HCT116 (cell line): Measurements from ENCODE around the gene HAPSTR1. TPM values are rescaled to one million over a fixed set of nuclear protein-coding genes. Genes with fewer than 3 reads are reported as not detected.

Source experiments
- ATAC-seq: fragments of 200-7000 bp; cut with Tn5 transposase; 2 replicates; pipeline ENCODE4 v1.9.1; 2020; ENCODE audit warnings: mild to moderate bottlenecking, moderate library complexity
- BruUV-seq: library from RNA; stranded (reverse); fragments of 400-500 nt; replicated peaks from 2 replicates; lab custom pipeline; 2021; lab: Mats Ljungman, UMichigan
- CTCF ChIA-PET: fragments of 300-600 bp; sonication (Branson Sonifier 250); formaldehyde crosslinking; loops from one replicate; lab custom pipeline; 2021; ENCODE audit warnings: antibody characterized with exemption; lab: Charles Lee
- POLR2A ChIA-PET: fragments of 300-600, 350-600 bp; sonication (Branson Sonifier 250); formaldehyde crosslinking; loops from one replicate; lab custom pipeline; 2021; ENCODE audit warnings: antibody characterized with exemption; lab: Charles Lee
- RAD21 ChIA-PET, 2 experiments: fragments of 300-600 bp; sonication (Branson Sonifier 250); formaldehyde crosslinking; loops; one replicate each; lab custom pipeline; 2023; ENCODE audit warnings: low total read pairs in 2 of 2; ENCODE audit not compliant: uncharacterized antibody in 2 of 2, unreplicated experiment in 2 of 2, low non-redundant PET in 1 of 2; lab: Charles Lee
- DNase-seq: peaks from one replicate; pipeline ENCODE4 v3.0.0-alpha.2; 2010; ENCODE audit warnings: low read depth, low spot score
- H2AFZ ChIP-seq: fragments of 200-600 bp; shearing (Covaris generic), sonication (generic); 2 replicates; pipeline ENCODE4 v1.6.1; 2017; ENCODE audit warnings: low read depth, mixed run types, mixed read lengths, antibody characterized with exemption, low read length; ENCODE audit not compliant: poor library complexity, severe bottlenecking
- H3K27ac ChIP-seq: 2 replicates; pipeline ENCODE4 v1.5.1; 2012; ENCODE audit warnings: low read depth, low read length
- H3K27me3 ChIP-seq: fragments of 200-600 bp; sonication (generic); 2 replicates; pipeline ENCODE4 v1.6.1; 2016; ENCODE audit warnings: mixed run types, low read length, mixed read lengths; ENCODE audit not compliant: insufficient read depth
- H3K36me3 ChIP-seq, 2 experiments: fragments of 200-500 bp in 1 of 2; fragments of 200-600 bp in 1 of 2; sonication (Bioruptor generic) in 1 of 2; sonication (generic) in 1 of 2; 2 replicates each; pipeline versions ENCODE4 v1.5.1 to v1.6.1; 2014 to 2016; ENCODE audit warnings: low read length in 2 of 2, inconsistent platforms in 1 of 2, mixed read lengths in 1 of 2, mixed run types in 1 of 2; ENCODE audit not compliant: insufficient read depth in 2 of 2, control insufficient read depth in 1 of 2
- H3K4me1 ChIP-seq, 2 experiments: fragments of 200-600 bp in 1 of 2; sonication (generic) in 1 of 2; 2 replicates each; pipeline versions ENCODE4 v1.5.1 to v1.6.1; 2012 to 2017; ENCODE audit warnings: low read length in 2 of 2, inconsistent platforms in 1 of 2, mild to moderate bottlenecking in 1 of 2, mixed read lengths in 1 of 2, mixed run types in 1 of 2, moderate library complexity in 1 of 2; ENCODE audit not compliant: insufficient read depth in 2 of 2, control insufficient read depth in 1 of 2
- H3K4me2 ChIP-seq: fragments of 200-600 bp; sonication (generic); 2 replicates; pipeline ENCODE4 v1.6.1; 2017; ENCODE audit warnings: mixed run types, low read length, mixed read lengths
- H3K4me3 ChIP-seq, 2 experiments: fragments of 200-600 bp in 1 of 2; sonication (generic) in 1 of 2; replicated peaks in 1 of 2; 2 replicates each; pipeline ENCODE4 v1.5.1; 2011 to 2016; ENCODE audit warnings: low read length in 2 of 2, control low read depth in 1 of 2, low read depth in 1 of 2, mild to moderate bottlenecking in 1 of 2, mixed read lengths in 1 of 2, mixed run types in 1 of 2
- H3K79me2 ChIP-seq: fragments of 200-600 bp; sonication (generic); 2 replicates; pipeline ENCODE4 v1.6.1; 2017; ENCODE audit warnings: mild to moderate bottlenecking, mixed run types, low read length, moderate library complexity, mixed read lengths; ENCODE audit not compliant: insufficient read depth
- H3K9ac ChIP-seq: fragments of 200-600 bp; sonication (generic); 2 replicates; pipeline ENCODE4 v1.6.1; 2016; ENCODE audit warnings: low read length, mixed read lengths
- H3K9me2 ChIP-seq: fragments of 200-600 bp; sonication (generic), shearing (Covaris generic); 2 replicates; pipeline ENCODE4 v1.6.1; 2017; ENCODE audit warnings: mixed run types, mild to moderate bottlenecking, moderate library complexity; ENCODE audit not compliant: insufficient read depth
- H3K9me3 ChIP-seq, 2 experiments: fragments of 200-500 bp in 1 of 2; fragments of 200-600 bp in 1 of 2; sonication (Bioruptor generic) in 1 of 2; sonication (generic) in 1 of 2; 2 replicates each; pipeline ENCODE4 v1.6.1; 2014 to 2017; ENCODE audit warnings: low read length in 2 of 2, mixed read lengths in 2 of 2, inconsistent platforms in 1 of 2, low read depth in 1 of 2, mild to moderate bottlenecking in 1 of 2, mixed run types in 1 of 2, moderate library complexity in 1 of 2; ENCODE audit not compliant: control insufficient read depth in 1 of 2, insufficient read depth in 1 of 2
- H4K20me1 ChIP-seq: fragments of 200-600 bp; sonication (generic), shearing (Covaris generic); 2 replicates; pipeline ENCODE4 v1.6.1; 2017; ENCODE audit warnings: mixed run types, mild to moderate bottlenecking, moderate library complexity; ENCODE audit not compliant: insufficient read depth
- CBX3 ChIP-seq: IDR thresholded peaks from 2 replicates; pipeline ENCODE4 v1.6.1; 2012; ENCODE audit warnings: low read depth
- EGR1 ChIP-seq: IDR thresholded peaks from 2 replicates; pipeline ENCODE4 v1.6.1; 2012; ENCODE audit warnings: low read depth
- JUND ChIP-seq: IDR thresholded peaks from 2 replicates; pipeline ENCODE4 v1.6.1; 2012
- POLR2AphosphoS5 ChIP-seq: IDR thresholded peaks from 2 replicates; pipeline ENCODE4 v1.6.1; 2011; ENCODE audit warnings: mild to moderate bottlenecking, low read depth, low read length, moderate library complexity
- RAD21 ChIP-seq: IDR thresholded peaks from 2 replicates; pipeline ENCODE4 v1.6.1; 2012; ENCODE audit warnings: low read depth, mild to moderate bottlenecking
- SP1 ChIP-seq: IDR thresholded peaks from 2 replicates; pipeline ENCODE4 v1.6.1; 2012; ENCODE audit warnings: low read depth
- SRF ChIP-seq: IDR thresholded peaks from 2 replicates; pipeline ENCODE4 v1.6.1; 2012; ENCODE audit warnings: low read depth
- YY1 ChIP-seq: IDR thresholded peaks from 2 replicates; pipeline ENCODE4 v1.6.1; 2011; ENCODE audit warnings: low read length, low read depth, moderate library complexity, mild to moderate bottlenecking; ENCODE audit not compliant: insufficient replicate concordance; ENCODE audit errors: extremely low read depth
- ZNF274 ChIP-seq: fragments of 200-500 bp; sonication (Bioruptor generic); IDR thresholded peaks from 2 replicates; pipeline ENCODE4 v1.6.1; 2014; ENCODE audit warnings: mild to moderate bottlenecking, low read depth, low read length, inconsistent platforms
- intact Hi-C: fragments of 100-400 bp; cut with micrococcal nuclease; formaldehyde crosslinking; loops from 2 replicates; pipeline ENCODE4 v1.10.0; 2022
- total RNA-seq: library from RNA; stranded (reverse); gene quantifications from one replicate; pipeline ENCODE4 v1.2.1, GENCODE V29; 2021; ENCODE audit not compliant: unreplicated experiment
- TF ChIP-seq, protein P1 (sequence below): IDR thresholded peaks from 2 replicates; pipeline ENCODE4 v1.6.1; 2011; ENCODE audit warnings: mild to moderate bottlenecking, low read length, moderate library complexity; ENCODE audit not compliant: insufficient replicate concordance; ENCODE audit errors: extremely low read depth
- TF ChIP-seq, protein P2 (sequence below): IDR thresholded peaks from 2 replicates; pipeline ENCODE4 v1.6.1; 2012
- TF ChIP-seq, protein P3 (sequence below): IDR thresholded peaks from 2 replicates; pipeline ENCODE4 v1.6.1; 2012; ENCODE audit warnings: low read depth

The HAPSTR1 gene
- total RNA-seq, 1 experiment from 2014 or later = 54.9 TPM

DNA sequence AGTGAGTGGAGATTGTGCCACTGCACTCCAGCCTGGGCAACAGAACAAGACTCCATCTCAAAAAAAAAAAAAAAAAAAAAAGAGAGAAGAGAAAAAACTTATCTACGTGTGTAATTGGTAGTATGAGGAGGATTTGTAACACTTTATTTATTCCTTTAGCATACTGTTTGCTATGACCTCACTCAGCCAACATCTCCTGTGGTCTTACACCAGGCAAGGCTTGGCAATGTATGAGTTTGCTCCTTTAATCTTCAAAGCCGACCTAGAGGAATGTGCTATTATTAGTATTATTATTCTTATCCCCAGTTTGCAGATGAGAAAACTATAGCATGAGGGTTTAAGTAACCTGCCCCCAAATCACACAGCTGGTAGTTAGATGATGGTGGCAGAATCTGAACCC lies 35.8 kb upstream of the HAPSTR1 start:
- POLR2A ChIA-PET = no interaction called here
- CTCF ChIA-PET = no interaction called here
- BruUV-seq = no TSS peak

More for the DNA sequence above, 35.8 kb upstream of the HAPSTR1 start:
- Histone ChIP-seq H3K36me3 (no peaks in the 10 kb centered on the region), H3K9me3 (no peaks in the 10 kb centered on the region), H3K4me1 (peaks cover 9 to 25% of the 10 kb centered on the region in 2 experiments; a peak in 3 of 4 replicates), H3K9ac (no peak overlapping the region), H3K9me2 (no peaks in the 10 kb centered on the region), H3K79me2 (no peaks in the 10 kb centered on the region), H3K27me3 (no peaks in the 10 kb centered on the region), H3K4me3 (no peak overlapping the region), H4K20me1 (no peaks in the 10 kb centered on the region), H3K27ac (no peak overlapping the region), H2AFZ (no peak overlapping the region), H3K4me2 (no peak overlapping the region)
- intact Hi-C loops = no loop called here
- RAD21 ChIA-PET = no interaction called here
- DNase-seq (no peak), ATAC-seq (no peak)
- TF ChIP-seq POLR2AphosphoS5 = no peak
- no peak for TF ChIP-seq YY1
- TF ChIP-seq, protein P1, sequence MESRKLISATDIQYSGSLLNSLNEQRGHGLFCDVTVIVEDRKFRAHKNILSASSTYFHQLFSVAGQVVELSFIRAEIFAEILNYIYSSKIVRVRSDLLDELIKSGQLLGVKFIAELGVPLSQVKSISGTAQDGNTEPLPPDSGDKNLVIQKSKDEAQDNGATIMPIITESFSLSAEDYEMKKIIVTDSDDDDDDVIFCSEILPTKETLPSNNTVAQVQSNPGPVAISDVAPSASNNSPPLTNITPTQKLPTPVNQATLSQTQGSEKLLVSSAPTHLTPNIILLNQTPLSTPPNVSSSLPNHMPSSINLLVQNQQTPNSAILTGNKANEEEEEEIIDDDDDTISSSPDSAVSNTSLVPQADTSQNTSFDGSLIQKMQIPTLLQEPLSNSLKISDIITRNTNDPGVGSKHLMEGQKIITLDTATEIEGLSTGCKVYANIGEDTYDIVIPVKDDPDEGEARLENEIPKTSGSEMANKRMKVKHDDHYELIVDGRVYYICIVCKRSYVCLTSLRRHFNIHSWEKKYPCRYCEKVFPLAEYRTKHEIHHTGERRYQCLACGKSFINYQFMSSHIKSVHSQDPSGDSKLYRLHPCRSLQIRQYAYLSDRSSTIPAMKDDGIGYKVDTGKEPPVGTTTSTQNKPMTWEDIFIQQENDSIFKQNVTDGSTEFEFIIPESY = no peak
- no peak for TF ChIP-seq CBX3
- TF ChIP-seq, protein P2, sequence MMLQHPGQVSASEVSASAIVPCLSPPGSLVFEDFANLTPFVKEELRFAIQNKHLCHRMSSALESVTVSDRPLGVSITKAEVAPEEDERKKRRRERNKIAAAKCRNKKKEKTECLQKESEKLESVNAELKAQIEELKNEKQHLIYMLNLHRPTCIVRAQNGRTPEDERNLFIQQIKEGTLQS = no peak
- TF ChIP-seq SRF = no peak
- TF ChIP-seq JUND = no peak
- no peak for TF ChIP-seq EGR1
- no peak for TF ChIP-seq ZNF274
- TF ChIP-seq SP1 = no peak
- TF ChIP-seq, protein P3, sequence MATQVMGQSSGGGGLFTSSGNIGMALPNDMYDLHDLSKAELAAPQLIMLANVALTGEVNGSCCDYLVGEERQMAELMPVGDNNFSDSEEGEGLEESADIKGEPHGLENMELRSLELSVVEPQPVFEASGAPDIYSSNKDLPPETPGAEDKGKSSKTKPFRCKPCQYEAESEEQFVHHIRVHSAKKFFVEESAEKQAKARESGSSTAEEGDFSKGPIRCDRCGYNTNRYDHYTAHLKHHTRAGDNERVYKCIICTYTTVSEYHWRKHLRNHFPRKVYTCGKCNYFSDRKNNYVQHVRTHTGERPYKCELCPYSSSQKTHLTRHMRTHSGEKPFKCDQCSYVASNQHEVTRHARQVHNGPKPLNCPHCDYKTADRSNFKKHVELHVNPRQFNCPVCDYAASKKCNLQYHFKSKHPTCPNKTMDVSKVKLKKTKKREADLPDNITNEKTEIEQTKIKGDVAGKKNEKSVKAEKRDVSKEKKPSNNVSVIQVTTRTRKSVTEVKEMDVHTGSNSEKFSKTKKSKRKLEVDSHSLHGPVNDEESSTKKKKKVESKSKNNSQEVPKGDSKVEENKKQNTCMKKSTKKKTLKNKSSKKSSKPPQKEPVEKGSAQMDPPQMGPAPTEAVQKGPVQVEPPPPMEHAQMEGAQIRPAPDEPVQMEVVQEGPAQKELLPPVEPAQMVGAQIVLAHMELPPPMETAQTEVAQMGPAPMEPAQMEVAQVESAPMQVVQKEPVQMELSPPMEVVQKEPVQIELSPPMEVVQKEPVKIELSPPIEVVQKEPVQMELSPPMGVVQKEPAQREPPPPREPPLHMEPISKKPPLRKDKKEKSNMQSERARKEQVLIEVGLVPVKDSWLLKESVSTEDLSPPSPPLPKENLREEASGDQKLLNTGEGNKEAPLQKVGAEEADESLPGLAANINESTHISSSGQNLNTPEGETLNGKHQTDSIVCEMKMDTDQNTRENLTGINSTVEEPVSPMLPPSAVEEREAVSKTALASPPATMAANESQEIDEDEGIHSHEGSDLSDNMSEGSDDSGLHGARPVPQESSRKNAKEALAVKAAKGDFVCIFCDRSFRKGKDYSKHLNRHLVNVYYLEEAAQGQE = no peak
- TF ChIP-seq RAD21 = no peak
